C4-2B (cell line): ENCODE data around the gene CIC.

Experiments used
- CTCF ChIP-seq: fragments of 450-650 bp; conservative IDR thresholded peaks from 2 replicates; pipeline ENCODE4 v1.5.1; 2017; ENCODE audit warnings: mild to moderate bottlenecking
- ZFX ChIP-seq: fragments of 450-650 bp; IDR thresholded peaks from 2 replicates; pipeline ENCODE4 v1.6.1; 2017

- no peak for TF ChIP-seq CTCF
- TF ChIP-seq ZFX = no peak
Observed at GRCh38 chr19:42254850-42255765, 13.9 kb upstream of the CIC start, which contains the start of gene ERF.
